GM21723 (cell line): ENCODE measurements around the gene AMBRA1.
"Not testable (repeated sequence)": the region's sequence is repeated elsewhere in the genome, so short reads cannot be mapped to it uniquely, and the experiment has no call there.

ENCODE experiments used
- ATAC-seq: cut with Tn5 transposase; IDR thresholded peaks from one replicate; pipeline ENCODE4 v1.9.1; 2021; ENCODE audit warnings: mild to moderate bottlenecking, moderate library complexity; ENCODE audit not compliant: unreplicated experiment

The AMBRA1 gene

GRCh38 chr11:46387456-46387855 is 206.4 kb downstream of the AMBRA1 start:
- no peak for ATAC-seq

DNA sequence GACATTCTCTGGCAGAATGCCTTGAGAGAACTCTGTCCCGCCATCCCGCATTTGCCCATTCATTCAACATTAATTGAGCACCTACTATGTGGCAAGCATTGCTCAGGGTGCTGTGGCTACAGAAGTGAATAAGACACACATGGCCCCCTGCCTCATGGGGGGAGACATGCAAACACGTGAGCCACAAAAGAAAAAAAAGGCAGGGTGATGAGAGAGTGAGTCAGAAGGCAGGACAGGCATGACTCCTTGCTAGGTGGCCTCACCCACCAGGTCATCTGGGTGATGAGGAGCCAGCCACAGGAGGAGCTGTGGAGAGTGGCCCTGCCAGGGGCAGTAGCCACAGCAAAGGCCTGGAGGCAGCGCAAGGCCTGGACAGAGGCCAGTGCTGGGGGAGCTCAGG is 207.1 kb downstream of the AMBRA1 start:
- ATAC-seq: no peak

DNA sequence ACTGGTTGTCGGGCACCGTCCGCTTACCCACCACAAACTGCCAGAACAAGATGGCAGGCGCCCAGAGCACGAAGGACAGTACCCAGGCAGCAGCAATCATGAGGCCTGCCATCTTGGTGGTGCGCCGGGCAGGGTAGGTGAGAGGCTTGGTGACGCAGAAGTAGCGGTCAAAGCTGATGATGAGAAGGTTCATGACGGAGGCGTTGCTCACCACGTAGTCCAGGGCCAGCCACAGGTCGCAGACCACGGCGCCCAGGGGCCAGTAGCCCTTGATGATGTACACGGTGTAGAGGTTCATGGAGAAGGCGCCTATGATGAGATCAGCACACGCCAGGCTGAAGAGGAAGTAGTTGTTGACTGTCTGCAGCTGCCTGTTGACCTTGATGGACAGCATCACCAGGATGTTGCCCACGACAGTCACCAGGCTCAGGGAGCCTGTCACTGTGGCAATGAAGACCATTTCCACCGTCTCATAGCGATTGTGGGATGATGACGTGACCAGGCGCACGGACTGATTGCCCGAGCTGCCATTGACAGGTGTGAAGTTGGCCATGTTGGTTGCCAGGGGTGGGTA is 207.7 kb downstream of the AMBRA1 start:
- ATAC-seq: no peak

- ATAC-seq: no peak
These were observed 208.4 kb downstream of the AMBRA1 start for GRCh38 chr11:46385169-46386004.

- no peak for ATAC-seq
These were observed 209.7 kb downstream of the AMBRA1 start for GRCh38 chr11:46383974-46384701.

DNA sequence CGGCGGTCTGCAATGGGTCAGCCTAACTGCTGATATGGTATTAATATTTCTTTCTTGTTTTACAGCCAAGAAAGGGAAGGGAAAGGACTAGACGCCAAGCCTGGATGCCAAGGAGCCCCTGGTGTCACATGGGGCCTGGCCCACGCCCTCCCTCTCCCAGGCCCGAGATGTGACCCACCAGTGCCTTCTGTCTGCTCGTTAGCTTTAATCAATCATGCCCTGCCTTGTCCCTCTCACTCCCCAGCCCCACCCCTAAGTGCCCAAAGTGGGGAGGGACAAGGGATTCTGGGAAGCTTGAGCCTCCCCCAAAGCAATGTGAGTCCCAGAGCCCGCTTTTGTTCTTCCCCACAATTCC is 210.4 kb downstream of the AMBRA1 start:
- ATAC-seq: no peak

- no peak for ATAC-seq
These were observed 211.0 kb downstream of the AMBRA1 start for GRCh38 chr11:46382646-46383403.

GRCh38 chr11:46381819-46382645 is 211.8 kb downstream of the AMBRA1 start:
- no peak for ATAC-seq

DNA sequence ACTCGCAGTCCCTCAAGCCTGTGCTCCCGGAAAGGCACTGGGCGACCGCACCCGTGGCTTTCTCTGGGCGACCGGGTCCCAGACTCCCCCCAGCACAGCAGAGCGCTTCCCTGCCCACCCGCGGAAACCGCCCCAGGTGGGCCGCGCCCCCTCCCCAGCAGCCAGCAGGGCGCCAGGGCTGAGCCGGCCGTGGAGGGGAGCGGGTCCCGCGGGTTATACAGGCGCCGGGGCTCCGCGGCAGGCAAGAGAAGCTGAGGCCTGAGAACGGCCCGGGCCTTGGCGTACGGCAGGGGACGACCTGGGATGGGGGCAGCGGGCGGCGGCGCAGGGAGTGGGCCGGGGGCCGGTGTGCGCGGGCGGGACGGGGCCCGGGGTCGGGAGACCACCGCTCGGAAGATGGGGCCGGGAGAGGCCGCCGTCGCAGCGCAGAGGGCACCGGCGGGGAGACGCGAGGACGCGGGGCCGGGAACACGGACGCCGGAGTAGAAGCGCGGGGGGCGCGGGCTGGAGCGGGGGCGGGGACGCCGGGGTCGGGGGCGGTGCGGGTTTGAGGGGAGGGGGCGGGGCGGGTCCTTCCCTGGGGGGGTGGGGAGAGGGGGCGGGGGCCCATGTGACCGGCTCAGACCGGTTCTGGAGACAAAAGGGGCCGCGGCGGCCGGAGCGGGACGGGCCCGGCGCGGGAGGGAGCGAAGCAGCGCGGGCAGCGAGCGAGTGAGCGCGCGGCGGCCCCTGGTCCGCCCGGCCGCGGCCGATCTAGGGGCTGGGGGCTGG is 212.6 kb downstream of the AMBRA1 start, which contains the start of gene MDK:
Gene MDK, plus strand, starts transcription at position 622 of the 771 bp plus-strand sequence. CDS start 389 bp downstream, outside the sequence.
- no peak for ATAC-seq

DNA sequence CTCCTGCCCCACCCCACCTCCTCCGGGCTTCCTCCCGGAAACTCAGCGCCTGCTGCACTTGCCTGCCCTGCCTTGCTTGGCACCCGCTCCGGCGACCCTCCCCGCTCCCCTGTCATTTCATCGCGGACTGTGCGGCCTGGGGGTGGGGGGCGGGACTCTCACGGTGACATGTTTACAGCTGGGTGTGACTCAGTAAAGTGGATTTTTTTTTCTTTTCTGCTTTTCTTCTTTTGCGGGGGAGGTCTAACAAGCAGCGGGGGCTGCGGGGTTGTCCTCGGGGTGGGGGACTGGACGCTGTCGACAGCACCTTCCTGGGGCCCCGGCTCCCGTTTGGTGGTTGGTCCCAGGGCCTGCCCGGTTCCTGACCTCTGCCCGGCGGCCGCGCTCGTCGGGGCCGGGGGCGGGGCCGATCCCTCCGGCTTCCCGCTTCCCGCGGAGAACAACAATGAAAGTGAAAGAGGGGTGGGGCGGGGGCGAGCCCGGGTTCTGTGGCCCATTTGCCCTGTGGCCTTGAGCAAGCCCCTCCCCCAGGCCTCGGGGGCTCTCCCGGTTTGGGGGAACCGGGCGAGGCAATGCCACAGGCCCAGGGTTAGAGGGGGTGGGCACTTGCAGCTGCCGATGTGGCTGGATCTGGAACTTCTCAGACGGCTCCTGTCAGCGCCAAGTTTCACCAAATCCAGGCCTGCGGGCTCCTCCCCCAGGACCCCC is 213.3 kb downstream of the AMBRA1 start:
- no peak for ATAC-seq

DNA sequence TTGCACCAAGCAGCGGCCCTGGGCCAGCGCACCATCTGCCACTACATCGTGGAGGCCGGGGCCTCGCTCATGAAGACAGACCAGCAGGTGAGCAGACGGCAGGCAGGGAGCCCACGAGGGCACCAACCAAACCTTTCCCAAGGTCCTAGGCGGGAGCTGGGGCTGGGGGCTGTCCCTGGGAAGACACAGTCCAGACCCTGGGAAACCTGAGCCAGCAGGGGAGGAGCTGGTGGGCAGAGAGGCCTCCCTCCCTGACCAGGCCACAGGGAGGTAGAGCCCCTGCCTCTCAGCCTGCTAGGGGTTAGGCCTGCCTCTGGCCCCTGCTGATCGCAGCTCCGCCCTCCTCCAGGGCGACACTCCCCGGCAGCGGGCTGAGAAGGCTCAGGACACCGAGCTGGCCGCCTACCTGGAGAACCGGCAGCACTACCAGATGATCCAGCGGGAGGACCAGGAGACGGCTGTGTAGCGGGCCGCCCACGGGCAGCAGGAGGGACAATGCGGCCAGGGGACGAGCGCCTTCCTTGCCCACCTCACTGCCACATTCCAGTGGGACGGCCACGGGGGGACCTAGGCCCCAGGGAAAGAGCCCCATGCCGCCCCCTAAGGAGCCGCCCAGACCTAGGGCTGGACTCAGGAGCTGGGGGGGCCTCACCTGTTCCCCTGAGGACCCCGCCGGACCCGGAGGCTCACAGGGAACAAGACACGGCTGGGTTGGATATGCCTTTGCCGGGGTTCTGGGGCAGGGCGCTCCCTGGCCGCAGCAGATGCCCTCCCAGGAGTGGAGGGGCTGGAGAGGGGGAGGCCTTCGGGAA is 214.1 kb downstream of the AMBRA1 start:
- not testable (repeated sequence) for ATAC-seq

GRCh38 chr11:46378811-46379481 is 214.9 kb downstream of the AMBRA1 start:
- ATAC-seq: no peak

GRCh38 chr11:46378296-46378695 is 215.5 kb downstream of the AMBRA1 start:
- no peak for ATAC-seq

GRCh38 chr11:46377831-46378230 is 216.0 kb downstream of the AMBRA1 start:
- no peak for ATAC-seq

DNA sequence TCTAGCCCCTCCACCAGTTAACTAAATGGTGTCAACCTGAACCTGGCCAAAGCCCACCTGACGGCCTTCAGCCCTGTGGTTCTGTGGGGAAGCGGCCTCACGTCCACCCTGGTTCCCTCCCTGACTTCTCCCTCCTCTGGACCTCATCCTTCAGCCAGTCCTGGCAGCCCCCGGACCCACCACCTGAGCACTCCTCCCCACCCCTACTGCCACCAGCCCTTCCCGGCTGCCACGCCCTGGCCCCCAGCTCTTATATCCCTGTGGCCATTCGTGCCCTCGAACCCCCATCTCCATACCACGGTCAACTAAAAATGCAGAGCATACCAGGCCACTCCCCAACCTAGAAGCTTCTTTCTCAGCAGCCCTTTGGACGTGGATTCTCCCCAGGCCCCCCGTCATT is 216.5 kb downstream of the AMBRA1 start:
- ATAC-seq: no peak

GRCh38 chr11:46376258-46377050 is 217.4 kb downstream of the AMBRA1 start:
- ATAC-seq: no peak
